ENCODE data around the gene POU1F1.

- TF ChIP-seq POLR2A (IDR thresholded peaks at IDR 0.05; ENCODE audit: control extremely low read depth in 1 of 2, low read depth in 2 of 2, low read length in 2 of 2) = no peak
- no peak for TF ChIP-seq CTCF (IDR thresholded peaks at IDR 0.05; ENCODE audit: control extremely low read depth in 1 of 3, insufficient read depth in 1 of 3, low read depth in 1 of 3, low read length in 3 of 3)
- no peak for TF ChIP-seq CEBPB (IDR thresholded peaks at IDR 0.05; ENCODE audit: low read depth, low read length)
- no peak for TF ChIP-seq JUN (IDR thresholded peaks at IDR 0.05; ENCODE audit: low read depth, low read length)
Observed at GRCh38 chr3:87313641-87314040, 37.3 kb upstream of the POU1F1 start.
